Limb (tissue), 2 donors: ENCODE measurements around the gene USP17L19.
"Not testable (repeated sequence)": the region's sequence is repeated elsewhere in the genome, so short reads cannot be mapped to it uniquely, and the experiment has no call there.

Experiments
- DNase-seq, 2 donors: peaks; one replicate each; pipeline ENCODE4 v3.0.0-alpha.2; 2016; ENCODE audit errors: extremely low spot score in 2 of 2

Gene USP17L19, protein sequence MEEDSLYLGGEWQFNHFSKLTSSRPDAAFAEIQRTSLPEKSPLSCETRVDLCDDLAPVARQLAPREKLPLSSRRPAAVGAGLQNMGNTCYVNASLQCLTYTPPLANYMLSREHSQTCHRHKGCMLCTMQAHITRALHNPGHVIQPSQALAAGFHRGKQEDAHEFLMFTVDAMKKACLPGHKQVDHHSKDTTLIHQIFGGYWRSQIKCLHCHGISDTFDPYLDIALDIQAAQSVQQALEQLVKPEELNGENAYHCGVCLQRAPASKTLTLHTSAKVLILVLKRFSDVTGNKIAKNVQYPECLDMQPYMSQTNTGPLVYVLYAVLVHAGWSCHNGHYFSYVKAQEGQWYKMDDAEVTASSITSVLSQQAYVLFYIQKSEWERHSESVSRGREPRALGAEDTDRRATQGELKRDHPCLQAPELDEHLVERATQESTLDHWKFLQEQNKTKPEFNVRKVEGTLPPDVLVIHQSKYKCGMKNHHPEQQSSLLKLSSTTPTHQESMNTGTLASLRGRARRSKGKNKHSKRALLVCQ

DNA sequence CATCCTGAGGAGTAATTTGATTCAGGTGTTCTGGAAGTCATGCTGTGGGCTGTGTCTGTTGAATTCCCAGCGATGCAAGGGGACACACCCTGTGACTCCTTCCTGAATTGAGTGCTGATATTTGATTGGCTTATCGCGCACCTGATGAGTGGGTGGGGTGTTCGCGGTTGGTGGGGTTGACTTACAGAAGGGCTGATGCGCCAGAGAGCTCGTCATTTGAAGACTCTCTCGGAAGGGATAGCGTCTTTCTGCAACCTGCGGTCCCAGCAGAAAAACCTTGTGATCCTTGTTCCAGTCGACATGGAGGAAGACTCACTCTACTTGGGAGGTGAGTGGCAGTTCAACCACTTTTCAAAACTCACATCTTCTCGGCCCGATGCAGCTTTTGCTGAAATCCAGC, at the start of gene USP17L19:
USP17L19 (plus strand) TSS at position 301 of the 400 bp plus-strand sequence; CDS start at position 301, 0 bp downstream.
- not testable (repeated sequence) for DNase-seq

DNA sequence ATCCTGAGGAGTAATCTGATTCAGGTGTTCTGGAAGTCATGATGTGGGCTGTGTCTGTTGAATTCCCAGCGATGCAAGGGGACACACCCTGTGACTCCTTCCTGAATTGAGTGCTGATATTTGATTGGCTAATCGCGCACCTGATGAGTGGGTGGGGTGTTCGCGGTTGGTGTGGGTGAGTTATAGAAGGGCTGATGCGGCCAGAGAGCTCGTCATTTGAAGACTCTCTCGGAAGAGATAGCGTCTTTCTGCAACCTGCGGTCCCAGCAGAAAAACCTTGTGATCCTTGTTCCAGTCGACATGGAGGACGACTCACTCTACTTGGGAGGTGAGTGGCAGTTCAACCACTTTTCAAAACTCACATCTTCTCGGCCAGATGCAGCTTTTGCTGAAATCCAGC, 42.8 kb upstream of the USP17L19 start, which contains the start of gene USP17L10:
USP17L10 (plus strand) TSS at position 301 of the 400 bp plus-strand sequence; CDS start at position 301, 0 bp downstream.
- not testable (repeated sequence) for DNase-seq

DNA sequence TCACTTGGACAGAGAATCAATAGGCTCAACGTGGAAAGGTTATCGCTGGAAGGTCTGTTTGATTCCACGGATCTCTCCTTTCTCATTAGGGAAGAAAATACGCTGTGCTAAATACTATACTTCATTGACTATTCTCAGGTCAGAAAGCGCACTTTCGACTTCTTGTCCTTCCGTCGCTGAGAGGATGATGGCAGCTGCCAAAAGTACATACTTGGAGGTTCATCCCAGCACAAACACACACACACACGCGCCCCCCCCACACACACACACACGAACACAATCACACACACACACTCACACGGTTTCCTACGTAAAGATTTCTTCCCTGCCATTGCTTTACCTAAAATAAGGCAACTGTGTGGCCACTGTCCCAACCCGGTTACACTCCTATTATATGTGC, 38.5 kb upstream of the USP17L19 start:
- DNase-seq = not testable (repeated sequence)

DNA sequence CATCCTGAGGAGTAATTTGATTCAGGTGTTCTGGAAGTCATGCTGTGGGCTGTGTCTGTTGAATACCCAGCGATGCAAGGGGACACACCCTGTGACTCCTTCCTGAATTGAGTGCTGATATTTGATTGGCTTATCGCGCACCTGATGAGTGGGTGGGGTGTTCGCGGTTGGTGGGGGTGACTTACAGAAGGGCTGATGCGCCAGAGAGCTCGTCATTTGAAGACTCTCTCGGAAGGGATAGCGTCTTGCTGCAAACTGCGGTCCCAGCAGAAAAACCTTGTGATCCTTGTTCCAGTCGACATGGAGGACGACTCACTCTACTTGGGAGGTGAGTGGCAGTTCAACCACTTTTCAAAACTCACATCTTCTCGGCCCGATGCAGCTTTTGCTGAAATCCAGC, 38.1 kb upstream of the USP17L19 start, which contains the start of gene USP17L11:
USP17L11 (plus strand) TSS at position 301 of the 400 bp plus-strand sequence; CDS start at position 301, 0 bp downstream.
- not testable (repeated sequence) for DNase-seq

DNA sequence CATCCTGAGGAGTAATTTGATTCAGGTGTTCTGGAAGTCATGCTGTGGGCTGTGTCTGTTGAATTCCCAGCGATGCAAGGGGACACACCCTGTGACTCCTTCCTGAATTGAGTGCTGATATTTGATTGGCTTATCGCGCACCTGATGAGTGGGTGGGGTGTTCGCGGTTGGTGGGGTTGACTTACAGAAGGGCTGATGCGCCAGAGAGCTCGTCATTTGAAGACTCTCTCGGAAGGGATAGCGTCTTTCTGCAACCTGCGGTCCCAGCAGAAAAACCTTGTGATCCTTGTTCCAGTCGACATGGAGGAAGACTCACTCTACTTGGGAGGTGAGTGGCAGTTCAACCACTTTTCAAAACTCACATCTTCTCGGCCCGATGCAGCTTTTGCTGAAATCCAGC, 33.3 kb upstream of the USP17L19 start, which contains the start of gene USP17L12:
USP17L12 (plus strand) TSS at position 301 of the 400 bp plus-strand sequence; CDS start at position 301, 0 bp downstream.
- not testable (repeated sequence) for DNase-seq

DNA sequence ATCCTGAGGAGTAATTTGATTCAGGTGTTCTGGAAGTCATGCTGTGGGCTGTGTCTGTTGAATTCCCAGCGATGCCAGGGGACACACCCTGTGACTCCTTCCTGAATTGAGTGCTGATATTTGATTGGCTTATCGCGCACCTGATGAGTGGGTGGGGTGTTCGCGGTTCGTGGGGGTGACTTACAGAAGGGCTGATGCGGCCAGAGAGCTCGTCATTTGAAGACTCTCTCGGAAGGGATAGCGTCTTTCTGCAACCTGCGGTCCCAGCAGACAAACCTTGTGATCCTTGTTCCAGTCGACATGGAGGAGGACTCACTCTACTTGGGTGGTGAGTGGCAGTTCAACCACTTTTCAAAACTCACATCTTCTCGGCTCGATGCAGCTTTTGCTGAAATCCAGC, 28.6 kb upstream of the USP17L19 start, which contains the start of gene USP17L13:
USP17L13 (plus strand) TSS at position 301 of the 400 bp plus-strand sequence; CDS start at position 301, 0 bp downstream.
- DNase-seq = not testable (repeated sequence)

DNA sequence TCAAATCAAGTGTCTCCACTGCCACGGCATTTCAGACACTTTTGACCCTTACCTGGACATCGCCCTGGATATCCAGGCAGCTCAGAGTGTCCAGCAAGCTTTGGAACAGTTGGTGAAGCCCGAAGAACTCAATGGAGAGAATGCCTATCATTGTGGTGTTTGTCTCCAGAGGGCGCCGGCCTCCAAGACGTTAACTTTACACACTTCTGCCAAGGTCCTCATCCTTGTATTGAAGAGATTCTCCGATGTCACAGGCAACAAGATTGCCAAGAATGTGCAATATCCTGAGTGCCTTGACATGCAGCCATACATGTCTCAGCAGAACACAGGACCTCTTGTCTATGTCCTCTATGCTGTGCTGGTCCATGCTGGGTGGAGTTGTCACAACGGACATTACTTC, 22.9 kb upstream of the USP17L19 start:
- DNase-seq = not testable (repeated sequence)

DNA sequence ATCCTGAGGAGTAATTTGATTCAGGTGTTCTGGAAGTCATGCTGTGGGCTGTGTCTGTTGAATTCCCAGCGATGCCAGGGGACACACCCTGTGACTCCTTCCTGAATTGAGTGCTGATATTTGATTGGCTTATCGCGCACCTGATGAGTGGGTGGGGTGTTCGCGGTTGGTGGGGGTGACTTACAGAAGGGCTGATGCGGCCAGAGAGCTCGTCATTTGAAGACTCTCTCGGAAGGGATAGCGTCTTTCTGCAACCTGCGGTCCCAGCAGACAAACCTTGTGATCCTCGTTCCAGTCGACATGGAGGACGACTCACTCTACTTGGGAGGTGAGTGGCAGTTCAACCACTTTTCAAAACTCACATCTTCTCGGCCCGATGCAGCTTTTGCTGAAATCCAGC, 19.1 kb upstream of the USP17L19 start, which contains the start of gene USP17L15:
USP17L15 (plus strand) TSS at position 301 of the 400 bp plus-strand sequence; CDS start at position 301, 0 bp downstream.
- not testable (repeated sequence) for DNase-seq

DNA sequence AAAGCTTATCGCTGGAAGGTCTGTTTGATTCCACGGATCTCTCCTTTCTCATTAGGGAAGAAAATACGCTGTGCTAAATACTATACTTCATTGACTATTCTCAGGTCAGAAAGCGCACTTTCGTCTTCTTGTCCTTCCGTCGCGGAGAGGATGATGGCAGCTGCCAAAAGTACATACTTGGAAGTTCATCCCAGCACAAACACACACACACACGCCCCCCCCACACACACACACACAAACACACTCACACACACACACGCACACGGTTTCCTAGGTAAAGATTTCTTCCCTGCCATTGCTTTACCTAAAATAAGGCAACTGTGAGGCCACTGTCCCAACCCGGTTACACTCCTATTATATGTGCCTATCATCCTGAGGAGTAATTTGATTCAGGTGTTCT, 14.7 kb upstream of the USP17L19 start:
- peak in 1 of 2 donors; percentile 0 for DNase-seq

DNA sequence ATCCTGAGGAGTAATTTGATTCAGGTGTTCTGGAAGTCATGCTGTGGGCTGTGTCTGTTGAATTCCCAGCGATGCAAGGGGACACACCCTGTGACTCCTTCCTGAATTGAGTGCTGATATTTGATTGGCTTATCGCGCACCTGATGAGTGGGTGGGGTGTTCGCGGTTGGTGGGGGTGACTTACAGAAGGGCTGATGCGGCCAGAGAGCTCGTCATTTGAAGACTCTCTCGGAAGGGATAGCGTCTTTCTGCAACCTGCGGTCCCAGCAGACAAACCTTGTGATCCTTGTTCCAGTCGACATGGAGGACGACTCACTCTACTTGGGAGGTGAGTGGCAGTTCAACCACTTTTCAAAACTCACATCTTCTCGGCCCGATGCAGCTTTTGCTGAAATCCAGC, 9.6 kb upstream of the USP17L19 start, which contains the start of gene USP17L17:
USP17L17 (plus strand) TSS at position 301 of the 400 bp plus-strand sequence; CDS start at position 301, 0 bp downstream.
- not testable (repeated sequence) for DNase-seq

DNA sequence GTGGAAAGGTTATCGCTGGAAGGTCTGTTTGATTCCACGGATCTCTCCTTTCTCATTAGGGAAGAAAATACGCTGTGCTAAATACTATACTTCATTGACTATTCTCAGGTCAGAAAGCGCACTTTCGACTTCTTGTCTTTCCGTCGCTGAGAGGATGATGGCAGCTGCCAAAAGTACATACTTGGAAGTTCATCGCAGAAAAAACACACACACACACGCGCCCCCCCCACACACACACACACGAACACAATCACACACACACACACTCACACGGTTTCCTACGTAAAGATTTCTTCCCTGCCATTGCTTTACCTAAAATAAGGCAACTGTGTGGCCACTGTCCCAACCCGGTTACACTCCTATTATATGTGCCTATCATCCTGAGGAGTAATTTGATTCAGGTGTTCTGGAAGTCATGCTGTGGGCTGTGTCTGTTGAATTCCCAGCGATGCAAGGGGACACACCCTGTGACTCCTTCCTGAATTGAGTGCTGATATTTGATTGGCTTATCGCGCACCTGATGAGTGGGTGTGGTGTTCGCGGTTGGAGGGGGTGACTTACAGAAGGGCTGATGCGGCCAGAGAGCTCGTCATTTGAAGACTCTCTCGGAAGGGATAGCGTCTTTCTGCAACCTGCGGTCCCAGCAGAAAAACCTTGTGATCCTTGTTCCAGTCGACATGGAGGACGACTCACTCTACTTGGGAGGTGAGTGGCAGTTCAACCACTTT, 5.1 kb upstream of the USP17L19 start, which contains the start of gene USP17L18:
USP17L18 (plus strand) TSS at position 678 of the 728 bp plus-strand sequence; CDS start at position 678, 0 bp downstream.
- DNase-seq = not testable (repeated sequence)

DNA sequence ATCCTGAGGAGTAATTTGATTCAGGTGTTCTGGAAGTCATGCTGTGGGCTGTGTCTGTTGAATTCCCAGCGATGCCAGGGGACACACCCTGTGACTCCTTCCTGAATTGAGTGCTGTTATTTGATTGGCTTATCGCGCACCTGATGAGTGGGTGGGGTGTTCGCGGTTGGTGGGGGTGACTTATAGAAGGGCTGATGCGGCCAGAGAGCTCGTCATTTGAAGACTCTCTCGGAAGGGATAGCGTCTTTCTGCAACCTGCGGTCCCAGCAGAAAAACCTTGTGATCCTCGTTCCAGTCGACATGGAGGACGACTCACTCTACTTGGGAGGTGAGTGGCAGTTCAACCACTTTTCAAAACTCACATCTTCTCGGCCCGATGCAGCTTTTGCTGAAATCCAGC, 4.6 kb downstream of the USP17L19 start, which contains the start of gene USP17L20:
USP17L20 (plus strand) TSS at position 301 of the 400 bp plus-strand sequence; CDS start at position 301, 0 bp downstream.
- not testable (repeated sequence) for DNase-seq

DNA sequence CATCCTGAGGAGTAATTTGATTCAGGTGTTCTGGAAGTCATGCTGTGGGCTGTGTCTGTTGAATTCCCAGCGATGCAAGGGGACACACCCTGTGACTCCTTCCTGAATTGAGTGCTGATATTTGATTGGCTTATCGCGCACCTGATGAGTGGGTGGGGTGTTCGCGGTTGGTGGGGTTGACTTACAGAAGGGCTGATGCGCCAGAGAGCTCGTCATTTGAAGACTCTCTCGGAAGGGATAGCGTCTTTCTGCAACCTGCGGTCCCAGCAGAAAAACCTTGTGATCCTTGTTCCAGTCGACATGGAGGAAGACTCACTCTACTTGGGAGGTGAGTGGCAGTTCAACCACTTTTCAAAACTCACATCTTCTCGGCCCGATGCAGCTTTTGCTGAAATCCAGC, 9.4 kb downstream of the USP17L19 start, which contains the start of gene USP17L21:
USP17L21 (plus strand) TSS at position 301 of the 400 bp plus-strand sequence; CDS start at position 301, 0 bp downstream.
- DNase-seq = not testable (repeated sequence)

DNA sequence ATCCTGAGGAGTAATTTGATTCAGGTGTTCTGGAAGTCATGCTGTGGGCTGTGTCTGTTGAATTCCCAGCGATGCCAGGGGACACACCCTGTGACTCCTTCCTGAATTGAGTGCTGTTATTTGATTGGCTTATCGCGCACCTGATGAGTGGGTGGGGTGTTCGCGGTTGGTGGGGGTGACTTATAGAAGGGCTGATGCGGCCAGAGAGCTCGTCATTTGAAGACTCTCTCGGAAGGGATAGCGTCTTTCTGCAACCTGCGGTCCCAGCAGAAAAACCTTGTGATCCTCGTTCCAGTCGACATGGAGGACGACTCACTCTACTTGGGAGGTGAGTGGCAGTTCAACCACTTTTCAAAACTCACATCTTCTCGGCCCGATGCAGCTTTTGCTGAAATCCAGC, 14.1 kb downstream of the USP17L19 start, which contains the start of gene USP17L22:
USP17L22 (plus strand) TSS at position 301 of the 400 bp plus-strand sequence; CDS start at position 301, 0 bp downstream.
- not testable (repeated sequence) for DNase-seq

DNA sequence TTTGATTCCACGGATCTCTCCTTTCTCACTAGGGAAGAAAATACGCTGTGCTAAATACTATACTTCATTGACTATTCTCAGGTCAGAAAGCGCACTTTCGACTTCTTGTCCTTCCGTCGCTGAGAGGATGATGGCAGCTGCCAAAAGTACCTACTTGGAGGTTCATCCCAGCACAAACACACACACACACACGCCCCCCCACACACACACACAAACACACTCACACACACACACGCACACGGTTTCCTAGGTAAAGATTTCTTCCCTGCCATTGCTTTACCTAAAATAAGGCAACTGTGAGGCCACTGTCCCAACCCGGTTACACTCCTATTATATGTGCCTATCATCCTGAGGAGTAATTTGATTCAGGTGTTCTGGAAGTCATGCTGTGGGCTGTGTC, 18.5 kb downstream of the USP17L19 start:
- DNase-seq = not testable (repeated sequence)
